CD4-positive, alpha-beta T cell treated with Interleukin-4 for 4 hours (primary cell): ENCODE results near the gene PLA2G4C.
"Not testable (repeated sequence)": the region's sequence is repeated elsewhere in the genome, so short reads cannot be mapped to it uniquely, and the experiment has no call there.

Experiments used
- DNase-seq: peaks from one replicate; pipeline ENCODE4 v3.0.0-alpha.2; 2020

PLA2G4C gene

GRCh38 chr19:48108997-48109782, 1.4 kb downstream of the PLA2G4C start:
- no peak for DNase-seq

- DNase-seq: no peak
Measured at GRCh38 chr19:48103922-48104321, 6.7 kb downstream of the PLA2G4C start.

GRCh38 chr19:48102870-48103751, 7.5 kb downstream of the PLA2G4C start:
- DNase-seq: peak; percentile 24

- DNase-seq: no peak
Measured at GRCh38 chr19:48095612-48096175, 14.9 kb downstream of the PLA2G4C start.

- DNase-seq: no peak
Measured at GRCh38 chr19:48094855-48095203, 15.8 kb downstream of the PLA2G4C start.

GRCh38 chr19:48094129-48094854, 16.3 kb downstream of the PLA2G4C start:
- DNase-seq: no peak

GRCh38 chr19:48091111-48091718, 19.4 kb downstream of the PLA2G4C start:
- DNase-seq: not testable (repeated sequence)

- DNase-seq: no peak
Measured at GRCh38 chr19:48090281-48090802, 20.3 kb downstream of the PLA2G4C start.

GRCh38 chr19:48088991-48089390, 21.6 kb downstream of the PLA2G4C start:
- DNase-seq: not testable (repeated sequence)

- DNase-seq: no peak
Measured at GRCh38 chr19:48085904-48086864, 24.4 kb downstream of the PLA2G4C start.

GRCh38 chr19:48085076-48085475, 25.5 kb downstream of the PLA2G4C start:
- no peak for DNase-seq

- DNase-seq: no peak
Measured at GRCh38 chr19:48081106-48081505, 29.5 kb downstream of the PLA2G4C start.

GRCh38 chr19:48070177-48070769, 40.3 kb downstream of the PLA2G4C start:
- not testable (repeated sequence) for DNase-seq

GRCh38 chr19:48069435-48069834, 41.2 kb downstream of the PLA2G4C start:
- DNase-seq: no peak

GRCh38 chr19:48064509-48064908, 46.1 kb downstream of the PLA2G4C start:
- DNase-seq: no peak

- no peak for DNase-seq
Measured at GRCh38 chr19:48061401-48062344, 48.9 kb downstream of the PLA2G4C start.

GRCh38 chr19:48060381-48060780, 50.2 kb downstream of the PLA2G4C start:
- no peak for DNase-seq

- DNase-seq: no peak
Measured at GRCh38 chr19:48059331-48059730, 51.3 kb downstream of the PLA2G4C start.

- DNase-seq: no peak
Measured at GRCh38 chr19:48053856-48054255, 56.8 kb downstream of the PLA2G4C start.
